AG10803 (cell line): ENCODE results near the gene EBF3.

Experiments used
- DNase-seq: peaks from one replicate; pipeline ENCODE4 v3.0.0; 2010; ENCODE audit warnings: low read depth
- H3K4me3 ChIP-seq: 2 replicates; pipeline ENCODE4 v1.5.1; 2011; ENCODE audit warnings: mild to moderate bottlenecking, low read length, control low read depth
- CTCF ChIP-seq: conservative IDR thresholded peaks from 2 replicates; pipeline ENCODE4 v1.5.1; 2011; ENCODE audit warnings: mild to moderate bottlenecking, low read length, control low read depth, inconsistent platforms

The EBF3 gene

GRCh38 chr10:129875993-129876726 is 87.9 kb downstream of the EBF3 start:
- no peak for TF ChIP-seq CTCF
- H3K4me3 ChIP-seq: no peak overlapping the region
- DNase-seq: no peak

GRCh38 chr10:129873351-129873750 is 90.7 kb downstream of the EBF3 start:
- DNase-seq: no peak
- no peak for TF ChIP-seq CTCF
- H3K4me3 ChIP-seq: no peak overlapping the region

GRCh38 chr10:129871966-129872365 is 92.1 kb downstream of the EBF3 start:
- DNase-seq: no peak
- H3K4me3 ChIP-seq: no peak overlapping the region
- TF ChIP-seq CTCF: no peak

GRCh38 chr10:129870961-129871621 is 93.0 kb downstream of the EBF3 start:
- DNase-seq: peak; percentile 53
- TF ChIP-seq CTCF: no peak
- no peak overlapping the region for H3K4me3 ChIP-seq

- H3K4me3 ChIP-seq: no peak overlapping the region
- no peak for DNase-seq
- no peak for TF ChIP-seq CTCF
These were observed 93.7 kb downstream of the EBF3 start for GRCh38 chr10:129870474-129870757.

GRCh38 chr10:129869596-129870473 is 94.2 kb downstream of the EBF3 start:
- H3K4me3 ChIP-seq: no peak overlapping the region
- no peak for TF ChIP-seq CTCF
- no peak for DNase-seq
